PC-9 (cell line): Measurements from ENCODE around the gene SH3RF3. TPM values are rescaled to one million over a fixed set of nuclear protein-coding genes. Genes with fewer than 3 reads are reported as not detected.

Experiments
- BruUV-seq: library from RNA; stranded (reverse); fragments of 400-500 nt; replicated peaks from 2 replicates; lab custom pipeline; 2021; lab: Mats Ljungman, UMichigan
- CTCF ChIA-PET: fragments of 300-600 bp; sonication (Branson Sonifier 250); formaldehyde crosslinking; loops from one replicate; lab custom pipeline; 2022; ENCODE audit warnings: antibody characterized with exemption; lab: Charles Lee
- POLR2A ChIA-PET: fragments of 300-600 bp; sonication (Branson Sonifier 250); formaldehyde crosslinking; loops from one replicate; lab custom pipeline; 2022; ENCODE audit warnings: antibody characterized with exemption; ENCODE audit not compliant: unreplicated experiment; lab: Charles Lee
- DNase-seq, 2 experiments: peaks; one replicate each; pipeline versions ENCODE4 v3.0.0 to v3.0.0-alpha.2; 2015 to 2022; ENCODE audit warnings: mixed read lengths in 1 of 2
- H2AFZ ChIP-seq: fragments of 200-600 bp; sonication (generic); 2 replicates; pipeline ENCODE4 v1.8.1; 2017; ENCODE audit warnings: antibody characterized with exemption
- H3F3A ChIP-seq: fragments of 200-600 bp; sonication (generic); 2 replicates; pipeline ENCODE4 v1.8.1; 2017; ENCODE audit warnings: antibody characterized with exemption, mild to moderate bottlenecking, low read depth; ENCODE audit not compliant: insufficient read depth
- H3K27ac ChIP-seq: fragments of 200-600 bp; sonication (generic); 2 replicates; pipeline ENCODE4 v1.6.1; 2016; ENCODE audit warnings: mixed run types
- H3K27me3 ChIP-seq: fragments of 200-600 bp; sonication (generic); 2 replicates; pipeline ENCODE4 v1.6.1; 2016; ENCODE audit warnings: low read depth, mixed run types; ENCODE audit not compliant: insufficient read depth
- H3K36me3 ChIP-seq: fragments of 200-600 bp; sonication (generic); 2 replicates; pipeline ENCODE4 v1.6.1; 2016; ENCODE audit warnings: low read depth, mixed run types
- H3K4me1 ChIP-seq: fragments of 200-600 bp; sonication (generic); replicated peaks from 2 replicates; pipeline ENCODE4 v1.6.1; 2016; ENCODE audit warnings: mixed run types; ENCODE audit not compliant: insufficient read depth
- H3K4me2 ChIP-seq: fragments of 200-600 bp; sonication (generic); 2 replicates; pipeline ENCODE4 v1.6.1; 2017; ENCODE audit warnings: mixed run types
- H3K4me3 ChIP-seq: fragments of 200-600 bp; sonication (generic); 2 replicates; pipeline ENCODE4 v1.6.1; 2016; ENCODE audit warnings: mixed run types
- H3K79me2 ChIP-seq: fragments of 200-600 bp; sonication (generic); 2 replicates; pipeline ENCODE4 v1.6.1; 2017; ENCODE audit warnings: low read depth, mixed run types
- H3K9me2 ChIP-seq: fragments of 200-600 bp; sonication (generic); 2 replicates; pipeline ENCODE4 v1.8.1; 2017; ENCODE audit warnings: mild to moderate bottlenecking; ENCODE audit not compliant: insufficient read depth
- H3K9me3 ChIP-seq: fragments of 200-600 bp; sonication (generic); 2 replicates; pipeline ENCODE4 v1.8.1; 2016; ENCODE audit warnings: low read depth; ENCODE audit not compliant: insufficient read depth
- H4K20me1 ChIP-seq: fragments of 200-600 bp; sonication (generic); 2 replicates; pipeline ENCODE4 v1.8.1; 2017; ENCODE audit not compliant: insufficient read depth
- CTCF ChIP-seq: fragments of 200-600 bp; sonication (generic); conservative IDR thresholded peaks from 2 replicates; pipeline ENCODE4 v1.6.1; 2017; ENCODE audit warnings: mixed run types, antibody characterized with exemption, mild to moderate bottlenecking, moderate library complexity
- EZH2 ChIP-seq: fragments of 200-600 bp; sonication (generic); IDR thresholded peaks from 2 replicates; pipeline ENCODE4 v1.8.0; 2017; ENCODE audit warnings: antibody characterized with exemption, low read depth
- intact Hi-C: fragments of 100-400 bp; cut with micrococcal nuclease; formaldehyde crosslinking; loops from one replicate; pipeline ENCODE4 v1.10.0; 2022; ENCODE audit not compliant: unreplicated experiment
- total RNA-seq: library from RNA; stranded (reverse); gene quantifications from 2 replicates; pipeline ENCODE4 v1.2.3, GENCODE V29; 2021

SH3RF3 gene
- total RNA-seq, 1 experiment from 2014 or later, result 6.1 TPM

- H3K27ac ChIP-seq, result no peak overlapping the region
- 0 out of 2 replicates have a peak, but pooled peaks cover 3% of the 10 kb centered on the region for H3F3A ChIP-seq
- no peaks in the 10 kb centered on the region for H3K4me1 ChIP-seq
- ChIA-PET POLR2A (no interaction called here), CTCF (no interaction called here)
- peaks cover 17% of the 10 kb centered on the region; the same call in 1 of the 2 replicates for H3K79me2 ChIP-seq
- no peaks in the 10 kb centered on the region for H3K9me2 ChIP-seq
- TF ChIP-seq CTCF (no peak), EZH2 (no peak)
- BruUV-seq, result no TSS peak
- H3K4me2 ChIP-seq, result no peak overlapping the region
- peaks cover 7% of the 10 kb centered on the region; the same call in 1 of the 2 replicates for H4K20me1 ChIP-seq
- no peak overlapping the region for H3K4me3 ChIP-seq
- no peaks in the 10 kb centered on the region for H3K36me3 ChIP-seq
- intact Hi-C loops, result no loop called here
- no peaks in the 10 kb centered on the region for H3K9me3 ChIP-seq
- no peaks in the 10 kb centered on the region for H3K27me3 ChIP-seq
- DNase-seq, result no peak
- no peak overlapping the region for H2AFZ ChIP-seq
Observed at GRCh38 chr2:109185821-109186570, 57.0 kb downstream of the SH3RF3 start.

GRCh38 chr2:109186656-109187250 lies 57.7 kb downstream of the SH3RF3 start:
- TF ChIP-seq EZH2, result no peak
- no peak for TF ChIP-seq CTCF
- BruUV-seq, result no TSS peak
- intact Hi-C loops, result no loop called here

GRCh38 chr2:109187711-109188495 lies 58.9 kb downstream of the SH3RF3 start:
- no peaks in the 10 kb centered on the region for H3K9me2 ChIP-seq
- BruUV-seq, result no TSS peak
- H3K36me3 ChIP-seq, result no peaks in the 10 kb centered on the region
- TF ChIP-seq CTCF (no peak), EZH2 (no peak)
- H3K4me1 ChIP-seq, result no peaks in the 10 kb centered on the region
- peaks cover 21% of the 10 kb centered on the region; the same call in 1 of the 2 replicates for H3K79me2 ChIP-seq
- H3K4me3 ChIP-seq, result no peak overlapping the region
- intact Hi-C loops, result no loop called here
- H3K4me2 ChIP-seq, result no peak overlapping the region
- H3K27me3 ChIP-seq, result no peaks in the 10 kb centered on the region
- H3K9me3 ChIP-seq, result no peaks in the 10 kb centered on the region
- DNase-seq, result no peak
- H2AFZ ChIP-seq, result no peak overlapping the region
- H4K20me1 ChIP-seq, result peaks cover 7% of the 10 kb centered on the region; the same call in 1 of the 2 replicates
- 0 out of 2 replicates have a peak, but pooled peaks cover 3% of the 10 kb centered on the region for H3F3A ChIP-seq
- H3K27ac ChIP-seq, result no peak overlapping the region
- POLR2A ChIA-PET, result no interaction called here
- CTCF ChIA-PET, result no interaction called here

More at GRCh38 chr2:109186656-109187250, 57.7 kb downstream of the SH3RF3 start:
- Histone ChIP-seq H3K4me3 (no peak overlapping the region), H3K4me1 (no peaks in the 10 kb centered on the region), H3K27ac (no peak overlapping the region), H2AFZ (no peak overlapping the region), H3K9me3 (no peaks in the 10 kb centered on the region), H3K27me3 (no peaks in the 10 kb centered on the region), H3K9me2 (no peaks in the 10 kb centered on the region), H3K79me2 (peaks cover 21% of the 10 kb centered on the region; the same call in 1 of the 2 replicates), H3K4me2 (no peak overlapping the region), H3F3A (0 out of 2 replicates have a peak, but pooled peaks cover 3% of the 10 kb centered on the region), H3K36me3 (no peaks in the 10 kb centered on the region), H4K20me1 (peaks cover 7% of the 10 kb centered on the region; the same call in 1 of the 2 replicates)
- POLR2A ChIA-PET, result no interaction called here
- no peak for DNase-seq
- CTCF ChIA-PET, result no interaction called here
